Stimulated activated CD4-positive, alpha-beta T cell treated with anti-CD3 and anti-CD28 coated beads, Interleukin-15, amount 100 ng/mL, for 1 hour (primary cell): ENCODE measurements around the gene LRRC56.
"Not testable (repeated sequence)": the region's sequence is repeated elsewhere in the genome, so short reads cannot be mapped to it uniquely, and the experiment has no call there.

ENCODE experiments used
- DNase-seq, 2 donors: peaks; one replicate each; pipeline ENCODE4 v3.0.0-alpha.2; 2020; ENCODE audit warnings: low read depth in 1 of 2, low spot score in 1 of 2

Gene LRRC56

GRCh38 chr11:573146-573759, 35.9 kb downstream of the LRRC56 start:
- DNase-seq, result no peak

- not testable (repeated sequence) for DNase-seq
Observed at GRCh38 chr11:574031-574570, 36.8 kb downstream of the LRRC56 start.

DNA sequence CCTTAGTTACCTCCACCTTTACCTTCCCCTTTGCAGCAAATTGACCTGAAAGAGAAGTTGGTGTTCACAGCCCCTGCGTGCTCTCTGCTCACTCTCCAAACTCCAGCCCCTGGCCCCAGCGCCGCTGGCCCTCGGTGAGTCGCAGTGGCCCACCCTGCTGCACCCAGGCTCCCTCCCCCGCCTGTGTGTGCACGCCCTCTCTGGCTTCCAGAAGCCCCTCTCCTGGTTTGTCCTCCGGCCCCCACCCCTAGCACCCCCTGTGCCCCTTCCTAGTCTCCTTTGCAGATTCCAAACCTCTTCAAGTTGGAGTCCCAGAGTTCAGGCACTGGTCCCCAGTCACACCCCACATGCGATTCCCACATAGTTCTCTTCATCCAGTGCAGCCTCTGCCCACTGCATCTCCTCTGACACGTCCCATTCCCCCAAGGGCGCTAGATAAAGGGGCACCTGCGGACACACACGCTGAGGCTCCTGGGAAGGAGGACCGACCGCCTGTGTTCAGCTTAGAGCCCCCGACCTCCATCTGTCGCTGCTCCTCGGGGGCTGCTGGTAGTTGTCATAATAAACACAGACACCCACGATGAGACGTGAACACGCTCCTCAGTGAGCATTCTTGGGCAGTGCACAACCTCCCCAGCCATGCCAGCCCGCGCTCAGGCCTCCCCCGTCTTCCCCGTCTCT, 37.4 kb downstream of the LRRC56 start:
- DNase-seq, result no peak

DNA sequence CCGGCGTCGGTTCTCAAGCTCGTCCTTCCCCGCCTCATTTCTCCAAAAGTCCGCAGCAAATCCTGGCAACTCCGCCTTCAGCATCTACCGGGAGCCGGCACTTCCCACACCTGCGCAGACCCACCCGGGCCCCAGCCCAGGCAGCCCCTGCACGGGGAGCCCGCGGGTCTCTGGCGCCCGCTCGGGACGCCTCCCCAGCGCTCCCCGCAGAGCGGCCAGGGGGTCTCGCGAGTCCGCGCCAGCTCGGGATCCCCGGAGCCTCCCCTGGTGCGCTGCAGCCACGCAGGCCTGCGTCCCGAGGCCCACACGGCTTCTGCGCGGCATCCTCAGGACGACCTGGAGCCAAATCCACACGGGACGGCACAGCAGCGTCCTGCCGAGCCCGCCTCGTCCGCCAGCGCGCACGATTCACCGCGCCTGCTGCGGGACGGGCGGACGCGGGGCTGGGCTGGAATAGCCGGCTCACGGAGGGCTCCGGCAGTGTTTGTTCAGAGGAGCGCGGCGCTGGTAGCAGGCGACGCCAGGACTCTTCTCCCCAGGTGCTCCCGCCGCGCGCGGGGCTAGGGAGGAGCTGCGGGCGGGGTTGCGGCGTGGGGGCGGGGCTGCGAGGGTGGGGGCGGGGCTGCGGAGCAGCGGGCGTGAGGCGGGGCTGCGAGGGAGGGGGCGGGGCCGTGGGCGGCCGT, 38.1 kb downstream of the LRRC56 start:
- DNase-seq, result no peak

GRCh38 chr11:575996-576768, 38.9 kb downstream of the LRRC56 start, which contains the start of gene PHRF1:
Gene PHRF1 (plus strand): TSS chr11:576470. CDS start chr11:581513, 5,043 bp downstream.
- peak; percentile 93 for DNase-seq

DNA sequence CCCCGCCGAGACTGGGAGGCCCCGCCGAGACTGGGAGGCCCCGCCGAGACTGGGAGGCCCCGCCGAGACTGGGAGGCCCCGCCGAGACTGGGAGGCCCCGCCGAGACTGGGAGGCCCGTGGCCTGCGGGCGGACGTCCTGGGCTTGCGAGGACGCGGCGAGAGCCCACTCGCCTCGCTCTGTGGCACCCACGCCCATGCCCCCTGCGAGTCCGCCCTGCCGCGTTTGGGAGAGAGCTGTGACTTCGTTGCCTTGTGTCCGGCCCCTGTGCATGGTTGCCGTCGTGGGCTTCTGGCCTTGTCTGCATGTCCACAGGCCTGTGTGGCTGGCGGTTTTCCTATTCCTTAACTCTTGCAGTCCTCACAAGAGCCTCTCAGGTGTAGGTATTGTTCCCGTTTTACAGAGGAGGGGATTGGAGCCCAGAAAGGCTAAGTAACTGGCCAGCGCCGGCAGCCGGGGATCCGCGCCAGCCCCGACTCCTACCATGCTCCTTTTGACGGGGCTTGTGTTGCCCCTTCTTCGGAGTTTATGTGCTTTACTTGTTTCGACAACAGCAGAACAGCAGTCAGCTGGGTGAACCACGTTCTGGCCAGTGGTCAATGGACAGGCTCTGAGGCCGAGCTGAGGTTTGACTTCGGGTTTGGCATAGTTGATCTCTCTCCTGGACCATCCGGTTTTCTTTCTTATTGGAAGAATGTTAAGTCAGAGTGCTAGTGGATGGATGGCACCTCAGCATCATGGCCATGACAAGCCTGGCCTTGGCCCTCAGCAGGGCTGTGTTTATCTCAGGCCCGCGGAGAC, 39.7 kb downstream of the LRRC56 start:
- no peak for DNase-seq

DNA sequence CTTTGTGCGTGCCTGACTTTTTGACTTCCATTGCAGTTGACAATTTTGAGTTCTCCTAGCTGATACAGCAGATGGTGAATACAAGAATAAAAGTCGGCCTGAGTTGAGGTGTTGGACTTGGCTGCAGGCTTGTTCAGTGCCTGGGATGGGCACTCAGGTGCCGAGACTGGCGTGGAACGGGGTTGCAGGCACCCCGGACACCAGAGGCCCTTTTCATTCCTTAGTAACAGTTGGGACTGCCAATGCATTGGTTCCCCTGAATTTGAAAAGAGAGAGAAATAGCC, 40.2 kb downstream of the LRRC56 start:
- DNase-seq, result no peak

GRCh38 chr11:578276-579035, 41.1 kb downstream of the LRRC56 start:
- no peak for DNase-seq

GRCh38 chr11:579830-580601, 42.7 kb downstream of the LRRC56 start:
- no peak for DNase-seq

GRCh38 chr11:581342-581741, 44.0 kb downstream of the LRRC56 start:
- DNase-seq, result no peak

DNA sequence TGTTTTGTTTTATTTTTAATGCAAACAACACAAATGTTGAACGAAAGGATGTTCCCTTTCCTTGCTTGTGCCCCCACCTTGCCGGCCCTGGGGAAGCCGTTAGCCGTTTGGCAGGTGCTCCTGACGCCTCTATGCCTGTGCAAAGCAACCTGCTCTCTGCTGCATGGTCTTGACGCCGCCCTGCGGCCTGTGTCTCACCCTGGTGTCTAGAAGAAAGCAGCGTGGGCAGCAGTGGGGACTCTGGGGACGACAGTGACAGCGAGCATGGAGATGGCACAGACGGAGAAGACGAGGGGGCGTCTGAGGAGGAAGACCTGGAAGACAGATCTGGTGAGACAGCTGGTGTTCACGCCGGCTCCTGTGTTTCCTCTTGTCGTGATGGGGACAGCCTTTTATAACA, 44.4 kb downstream of the LRRC56 start:
- DNase-seq, result no peak

GRCh38 chr11:584287-584686, 47.0 kb downstream of the LRRC56 start:
- no peak for DNase-seq

GRCh38 chr11:586376-587316, 49.3 kb downstream of the LRRC56 start:
- no peak for DNase-seq

GRCh38 chr11:587546-587945, 50.2 kb downstream of the LRRC56 start:
- DNase-seq, result no peak

DNA sequence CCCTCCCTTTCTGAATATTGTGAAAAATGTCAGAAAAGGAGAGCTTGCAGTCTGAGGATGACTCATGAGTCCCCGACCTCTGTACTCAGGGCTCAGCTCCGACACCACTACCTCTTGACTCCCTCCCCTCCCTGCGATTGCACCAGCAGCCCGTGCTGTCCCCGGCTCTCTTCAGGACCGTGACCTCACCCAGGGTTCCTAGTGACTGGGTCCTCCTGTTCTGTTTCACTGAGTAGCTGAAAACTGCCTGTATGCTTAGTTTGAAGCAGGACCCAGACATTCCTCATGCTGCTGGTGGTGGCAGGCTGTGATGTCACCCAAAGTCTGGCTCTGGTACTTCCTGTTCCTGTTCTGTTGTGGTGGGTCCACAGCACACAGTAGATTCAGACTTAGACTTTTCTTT, 50.7 kb downstream of the LRRC56 start:
- DNase-seq, result peak; percentile 32 to 49

DNA sequence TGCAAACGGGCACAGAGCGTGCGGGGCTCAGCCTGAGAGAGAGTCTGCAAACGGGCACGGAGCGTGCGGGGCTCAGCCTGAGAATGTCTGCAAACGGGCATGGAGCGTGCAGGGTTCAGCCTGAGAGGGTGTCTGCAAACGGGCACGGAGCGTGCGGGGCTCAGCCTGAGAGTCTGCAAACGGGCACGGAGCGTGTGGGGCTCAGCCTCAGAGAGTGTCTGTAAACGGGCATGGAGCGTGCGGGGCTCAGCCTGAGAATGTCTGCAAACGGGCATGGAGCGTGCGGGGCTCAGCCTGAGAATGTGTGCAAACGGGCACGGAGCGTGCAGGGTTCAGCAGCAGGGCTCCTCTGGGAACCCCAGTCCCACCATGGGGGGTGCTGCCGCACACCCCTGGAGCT, 52.5 kb downstream of the LRRC56 start:
- no peak for DNase-seq

- no peak for DNase-seq
Observed at GRCh38 chr11:590997-591396, 53.7 kb downstream of the LRRC56 start.

DNA sequence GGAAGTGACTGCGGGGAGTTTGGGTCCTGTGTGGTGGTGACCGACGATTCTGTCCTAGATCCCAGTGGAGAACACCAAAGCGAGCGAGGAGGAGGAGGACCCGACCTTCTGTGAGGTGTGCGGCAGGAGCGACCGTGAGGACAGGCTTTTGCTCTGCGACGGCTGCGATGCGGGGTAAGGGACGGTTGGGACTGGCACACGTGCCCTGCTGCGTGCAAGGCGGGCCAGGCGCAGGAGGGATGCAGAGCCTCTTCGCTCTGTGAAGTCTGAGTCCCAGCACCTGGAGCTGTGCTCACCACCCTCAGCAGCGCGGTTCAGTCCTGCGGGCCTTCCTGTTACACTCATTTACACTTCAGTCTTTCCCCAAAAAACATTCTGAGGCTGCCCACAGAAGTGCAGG, 55.2 kb downstream of the LRRC56 start:
- no peak for DNase-seq
